ENCODE measurements around the gene KCTD2. TPM values are rescaled to one million over a fixed set of nuclear protein-coding genes. Genes with fewer than 3 reads are reported as not detected.
A peak's percentile ranks its signal among the peaks of the same experiment; 100 is the strongest.
"Not testable (repeated sequence)": the region's sequence is repeated elsewhere in the genome, so short reads cannot be mapped to it uniquely, and the experiment has no call there.

Gene KCTD2
- total and polyA plus RNA-seq, 2 of the 13 experiments (the other 11 are each of a cell fraction or from before 2014, with no cell fraction given): 28.3 to 32.6 TPM

DNA sequence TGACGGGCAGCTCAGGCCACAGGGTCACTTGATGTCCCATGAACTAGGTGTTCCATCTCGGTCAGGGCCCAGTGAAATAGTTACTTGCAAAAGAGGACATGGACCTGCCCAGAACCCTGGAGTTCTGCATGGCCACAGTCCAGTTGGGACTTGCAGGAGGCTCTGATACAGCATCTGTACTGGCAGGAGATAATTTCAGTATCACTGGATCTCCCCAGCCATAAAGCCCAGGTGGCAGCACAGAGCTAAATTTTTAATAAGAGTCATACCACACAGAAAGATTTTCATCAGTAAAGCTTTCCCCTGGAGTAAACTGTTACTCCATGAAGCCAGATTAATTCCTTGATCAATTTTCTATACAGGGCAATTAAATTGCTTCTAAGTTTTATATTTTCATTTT, 22.8 kb downstream of the KCTD2 start (continued):
- TF ChIP-seq, protein P1, sequence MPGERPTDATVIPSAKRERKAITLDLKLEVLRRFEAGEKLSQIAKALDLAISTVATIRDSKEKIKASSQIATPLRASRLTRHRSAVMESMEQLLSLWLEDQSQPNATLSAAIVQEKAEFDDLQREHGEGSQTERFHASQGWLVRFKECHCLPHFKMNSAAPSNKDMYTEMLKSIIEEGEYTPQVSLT (CRISPR knock-in tag; IDR thresholded peaks at IDR 0.05; ENCODE audit: borderline replicate concordance, low read depth): no peak
- TF ChIP-seq FOSL1 (CRISPR knock-in tag; IDR thresholded peaks at IDR 0.05; ENCODE audit: borderline replicate concordance) (no peak), ZSCAN21 (CRISPR knock-in tag; IDR thresholded peaks at IDR 0.05; ENCODE audit: borderline replicate concordance) (no peak)

DNA sequence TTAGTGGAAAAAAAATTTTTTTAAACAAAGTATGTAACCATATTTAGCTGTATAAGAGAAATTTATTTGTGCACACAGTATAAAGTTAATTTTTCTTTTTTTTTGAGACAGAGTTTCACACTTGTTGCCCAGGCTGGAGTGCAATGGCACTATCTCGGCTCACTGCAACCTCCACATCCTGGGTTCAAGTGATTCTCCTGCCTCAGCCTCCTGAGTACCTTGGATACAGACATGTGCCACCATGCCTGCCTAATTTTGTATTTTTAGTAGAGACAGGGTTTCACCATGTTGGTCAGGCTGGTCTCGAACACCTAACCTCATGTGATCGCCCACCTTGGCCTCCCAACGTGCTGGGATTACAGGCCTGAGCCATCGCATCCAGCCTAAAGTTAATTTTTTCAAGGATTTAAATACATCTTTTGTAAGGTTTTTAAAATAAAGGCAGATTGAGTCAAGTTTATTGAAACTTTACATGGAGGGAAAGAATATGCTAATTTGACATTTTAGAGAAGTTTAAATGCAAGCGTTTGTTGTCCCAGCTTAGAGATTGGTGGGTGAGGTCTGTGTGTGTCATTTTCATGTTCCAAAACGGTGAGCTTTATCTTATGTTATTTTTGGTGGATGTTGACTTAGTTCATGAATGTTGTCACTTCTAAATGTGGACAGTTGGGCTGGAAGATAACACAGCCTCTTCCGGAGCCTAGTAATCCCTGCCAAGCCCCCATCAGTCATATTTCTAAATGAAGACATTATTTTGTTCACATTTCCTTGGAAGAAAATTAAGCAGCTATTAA, 24.6 kb downstream of the KCTD2 start:
- DNase-seq (ENCODE audit: low spot score); in situ Hi-C loops (cut with HindIII; ENCODE audit: extremely low pct_ligation_motif_present, low pct_unique_long_range_greater_than_20kb); H2AFZ ChIP-seq (ENCODE audit: low read length); H3K4me2 ChIP-seq (ENCODE audit: low read depth, low read length); ATAC-seq; BruUV-seq (replicated peaks); H3K36me3 ChIP-seq (replicated peaks in 1 of 2; ENCODE audit: control insufficient read depth in 1 of 2, insufficient read depth in 2 of 2, low read length in 2 of 2); H3K9ac ChIP-seq (ENCODE audit: insufficient read depth, low read depth, low read length); H3K27ac ChIP-seq (ENCODE audit: extremely low read length, insufficient read depth, low read length); H4K20me1 ChIP-seq (ENCODE audit: insufficient read depth, low read length); H3K9me3 ChIP-seq (ENCODE audit: low read length); H3K79me2 ChIP-seq (ENCODE audit: insufficient read depth, low read length); H3K4me3 ChIP-seq (replicated peaks in 1 of 3; ENCODE audit: insufficient read depth in 1 of 3, low read depth in 2 of 3, low read length in 3 of 3); FAIRE-seq: not testable (repeated sequence)
- intact Hi-C loops (cut with micrococcal nuclease; ENCODE audit: unreplicated experiment): loop anchor here (5.0 kb wide), 1 partner anchor 36 kb away; the partner anchor contains the start of gene ARMC7
- H3K27me3 ChIP-seq (ENCODE audit: control insufficient read depth in 1 of 2, insufficient read depth in 2 of 2, low read length in 2 of 2): peaks cover 0 to 23% of the 10 kb centered on the region in 2 experiments; a peak in 3 of 5 replicates
- peaks cover 54% of the 10 kb centered on the region for H3K4me1 ChIP-seq (ENCODE audit: insufficient read depth, low read length)
- ChIA-PET CTCF (ENCODE audit: low intra/inter-chr PET ratio, low total read pairs) (interaction anchor here (1.3 kb wide), 1 partner anchor 42 kb away, joined by 3 read pairs; no protein-coding TSS in a partner anchor), POLR2A (interaction anchor here (0.8 kb wide), 1 partner anchor 16 kb away, joined by 3 read pairs; the partner anchor contains the start of gene SLC16A5)
- 48% methylated on average over 8 of the region's 8 CpGs for WGBS (ENCODE audit: low lambda C conversion rate)
- peak; percentile 52 for TF ChIP-seq SAP130 (CRISPR knock-in tag; IDR thresholded peaks at IDR 0.05; ENCODE audit: low read depth)
- TF ChIP-seq, protein P2, sequence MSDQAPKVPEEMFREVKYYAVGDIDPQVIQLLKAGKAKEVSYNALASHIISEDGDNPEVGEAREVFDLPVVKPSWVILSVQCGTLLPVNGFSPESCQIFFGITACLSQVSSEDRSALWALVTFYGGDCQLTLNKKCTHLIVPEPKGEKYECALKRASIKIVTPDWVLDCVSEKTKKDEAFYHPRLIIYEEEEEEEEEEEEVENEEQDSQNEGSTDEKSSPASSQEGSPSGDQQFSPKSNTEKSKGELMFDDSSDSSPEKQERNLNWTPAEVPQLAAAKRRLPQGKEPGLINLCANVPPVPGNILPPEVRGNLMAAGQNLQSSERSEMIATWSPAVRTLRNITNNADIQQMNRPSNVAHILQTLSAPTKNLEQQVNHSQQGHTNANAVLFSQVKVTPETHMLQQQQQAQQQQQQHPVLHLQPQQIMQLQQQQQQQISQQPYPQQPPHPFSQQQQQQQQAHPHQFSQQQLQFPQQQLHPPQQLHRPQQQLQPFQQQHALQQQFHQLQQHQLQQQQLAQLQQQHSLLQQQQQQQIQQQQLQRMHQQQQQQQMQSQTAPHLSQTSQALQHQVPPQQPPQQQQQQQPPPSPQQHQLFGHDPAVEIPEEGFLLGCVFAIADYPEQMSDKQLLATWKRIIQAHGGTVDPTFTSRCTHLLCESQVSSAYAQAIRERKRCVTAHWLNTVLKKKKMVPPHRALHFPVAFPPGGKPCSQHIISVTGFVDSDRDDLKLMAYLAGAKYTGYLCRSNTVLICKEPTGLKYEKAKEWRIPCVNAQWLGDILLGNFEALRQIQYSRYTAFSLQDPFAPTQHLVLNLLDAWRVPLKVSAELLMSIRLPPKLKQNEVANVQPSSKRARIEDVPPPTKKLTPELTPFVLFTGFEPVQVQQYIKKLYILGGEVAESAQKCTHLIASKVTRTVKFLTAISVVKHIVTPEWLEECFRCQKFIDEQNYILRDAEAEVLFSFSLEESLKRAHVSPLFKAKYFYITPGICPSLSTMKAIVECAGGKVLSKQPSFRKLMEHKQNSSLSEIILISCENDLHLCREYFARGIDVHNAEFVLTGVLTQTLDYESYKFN (CRISPR knock-in tag; conservative IDR thresholded peaks at IDR 0.05): peak; percentile 36; the same call in 1 of the 2 replicates
- peak; percentile 54; the same call in 1 of the 2 replicates for TF ChIP-seq ETV5 (CRISPR knock-in tag; IDR thresholded peaks at IDR 0.05; ENCODE audit: borderline replicate concordance)
- peak; percentile 60; the same call in 1 of the 2 replicates for TF ChIP-seq FOXA3 (CRISPR knock-in tag; IDR thresholded peaks at IDR 0.05)
- TF ChIP-seq MED1 (CRISPR knock-in tag; IDR thresholded peaks at IDR 0.05): peak; percentile 16; the same call in 1 of the 2 replicates
- peak; percentile 82 for TF ChIP-seq MEF2D (CRISPR knock-in tag; IDR thresholded peaks at IDR 0.05)
- TF ChIP-seq, protein P3, sequence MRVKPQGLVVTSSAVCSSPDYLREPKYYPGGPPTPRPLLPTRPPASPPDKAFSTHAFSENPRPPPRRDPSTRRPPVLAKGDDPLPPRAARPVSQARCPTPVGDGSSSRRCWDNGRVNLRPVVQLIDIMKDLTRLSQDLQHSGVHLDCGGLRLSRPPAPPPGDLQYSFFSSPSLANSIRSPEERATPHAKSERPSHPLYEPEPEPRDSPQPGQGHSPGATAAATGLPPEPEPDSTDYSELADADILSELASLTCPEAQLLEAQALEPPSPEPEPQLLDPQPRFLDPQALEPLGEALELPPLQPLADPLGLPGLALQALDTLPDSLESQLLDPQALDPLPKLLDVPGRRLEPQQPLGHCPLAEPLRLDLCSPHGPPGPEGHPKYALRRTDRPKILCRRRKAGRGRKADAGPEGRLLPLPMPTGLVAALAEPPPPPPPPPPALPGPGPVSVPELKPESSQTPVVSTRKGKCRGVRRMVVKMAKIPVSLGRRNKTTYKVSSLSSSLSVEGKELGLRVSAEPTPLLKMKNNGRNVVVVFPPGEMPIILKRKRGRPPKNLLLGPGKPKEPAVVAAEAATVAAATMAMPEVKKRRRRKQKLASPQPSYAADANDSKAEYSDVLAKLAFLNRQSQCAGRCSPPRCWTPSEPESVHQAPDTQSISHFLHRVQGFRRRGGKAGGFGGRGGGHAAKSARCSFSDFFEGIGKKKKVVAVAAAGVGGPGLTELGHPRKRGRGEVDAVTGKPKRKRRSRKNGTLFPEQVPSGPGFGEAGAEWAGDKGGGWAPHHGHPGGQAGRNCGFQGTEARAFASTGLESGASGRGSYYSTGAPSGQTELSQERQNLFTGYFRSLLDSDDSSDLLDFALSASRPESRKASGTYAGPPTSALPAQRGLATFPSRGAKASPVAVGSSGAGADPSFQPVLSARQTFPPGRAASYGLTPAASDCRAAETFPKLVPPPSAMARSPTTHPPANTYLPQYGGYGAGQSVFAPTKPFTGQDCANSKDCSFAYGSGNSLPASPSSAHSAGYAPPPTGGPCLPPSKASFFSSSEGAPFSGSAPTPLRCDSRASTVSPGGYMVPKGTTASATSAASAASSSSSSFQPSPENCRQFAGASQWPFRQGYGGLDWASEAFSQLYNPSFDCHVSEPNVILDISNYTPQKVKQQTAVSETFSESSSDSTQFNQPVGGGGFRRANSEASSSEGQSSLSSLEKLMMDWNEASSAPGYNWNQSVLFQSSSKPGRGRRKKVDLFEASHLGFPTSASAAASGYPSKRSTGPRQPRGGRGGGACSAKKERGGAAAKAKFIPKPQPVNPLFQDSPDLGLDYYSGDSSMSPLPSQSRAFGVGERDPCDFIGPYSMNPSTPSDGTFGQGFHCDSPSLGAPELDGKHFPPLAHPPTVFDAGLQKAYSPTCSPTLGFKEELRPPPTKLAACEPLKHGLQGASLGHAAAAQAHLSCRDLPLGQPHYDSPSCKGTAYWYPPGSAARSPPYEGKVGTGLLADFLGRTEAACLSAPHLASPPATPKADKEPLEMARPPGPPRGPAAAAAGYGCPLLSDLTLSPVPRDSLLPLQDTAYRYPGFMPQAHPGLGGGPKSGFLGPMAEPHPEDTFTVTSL (CRISPR knock-in tag; IDR thresholded peaks at IDR 0.05; ENCODE audit: borderline replicate concordance): 0 out of 2 replicates have a peak, but pooled peaks have one; percentile 27
- 0 out of 2 replicates have a peak, but pooled peaks have one; percentile 8 for TF ChIP-seq RARA (CRISPR knock-in tag; IDR thresholded peaks at IDR 0.05)

Measured in HepG2 (cell line).